ENCODE measurements around the gene LRRC51.
"Not testable (repeated sequence)": the region's sequence is repeated elsewhere in the genome, so short reads cannot be mapped to it uniquely, and the experiment has no call there.

The LRRC51 gene

DNA sequence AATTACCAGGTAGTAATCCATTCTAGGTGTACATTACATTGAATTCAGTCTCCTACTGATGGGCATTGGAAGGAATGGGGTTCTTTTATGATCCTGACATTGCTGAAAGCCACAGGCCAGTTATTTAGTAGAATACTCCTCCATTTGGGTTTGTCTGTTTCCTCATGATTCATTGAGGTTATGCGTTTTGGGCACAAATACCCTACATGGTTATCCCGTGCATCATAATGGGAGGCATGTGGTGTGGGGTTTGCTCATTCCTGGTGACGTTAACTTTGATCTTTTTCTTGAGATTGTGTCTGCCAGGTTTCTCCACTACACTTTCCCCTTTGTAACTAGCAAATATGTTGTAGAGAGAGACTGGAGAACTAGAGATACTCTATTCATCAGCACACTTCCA lies 60.4 kb downstream of the LRRC51 start:
- peak; percentile 14 for DNase-seq

DNA sequence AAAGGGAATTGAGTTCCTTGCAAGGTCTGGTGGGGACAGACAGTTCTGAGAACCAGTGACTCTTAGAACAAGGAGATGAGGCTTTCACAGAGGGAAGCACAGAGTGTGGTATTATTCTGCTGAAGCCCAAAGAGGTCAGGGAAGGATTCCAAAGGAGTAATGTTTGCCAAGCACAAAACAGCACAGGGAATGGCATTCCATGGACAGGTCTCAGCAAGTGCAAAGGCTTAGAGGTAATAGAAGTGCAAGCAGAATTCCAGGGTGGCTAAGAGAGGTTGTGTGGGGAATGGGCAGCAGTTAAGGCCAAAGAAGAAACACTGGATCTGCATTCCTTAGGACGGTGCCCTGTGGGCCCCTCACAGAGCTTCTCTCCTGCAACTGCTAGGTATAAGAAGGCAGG lies 61.4 kb downstream of the LRRC51 start:
- DNase-seq = not testable (repeated sequence)

DNA sequence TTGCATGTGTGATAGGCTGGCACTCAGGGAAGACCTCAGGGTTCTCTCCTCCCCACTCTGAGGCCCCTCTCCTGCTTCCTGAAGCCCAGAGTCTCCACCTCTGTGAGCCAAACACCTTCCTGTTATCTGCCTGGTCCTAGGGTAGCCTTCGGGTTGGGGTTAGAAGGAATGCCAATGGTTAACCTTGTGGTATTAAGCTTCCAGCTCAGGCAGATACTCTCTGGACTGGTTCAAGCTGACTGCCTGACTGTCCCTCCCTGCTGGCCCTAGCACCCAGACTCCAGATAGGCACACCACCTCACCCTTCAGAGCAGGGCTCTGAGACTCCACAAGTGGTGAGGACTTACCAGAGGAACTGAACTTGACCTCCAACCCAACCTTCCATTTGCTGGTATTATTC lies 61.9 kb downstream of the LRRC51 start:
- not testable (repeated sequence) for DNase-seq

DNA sequence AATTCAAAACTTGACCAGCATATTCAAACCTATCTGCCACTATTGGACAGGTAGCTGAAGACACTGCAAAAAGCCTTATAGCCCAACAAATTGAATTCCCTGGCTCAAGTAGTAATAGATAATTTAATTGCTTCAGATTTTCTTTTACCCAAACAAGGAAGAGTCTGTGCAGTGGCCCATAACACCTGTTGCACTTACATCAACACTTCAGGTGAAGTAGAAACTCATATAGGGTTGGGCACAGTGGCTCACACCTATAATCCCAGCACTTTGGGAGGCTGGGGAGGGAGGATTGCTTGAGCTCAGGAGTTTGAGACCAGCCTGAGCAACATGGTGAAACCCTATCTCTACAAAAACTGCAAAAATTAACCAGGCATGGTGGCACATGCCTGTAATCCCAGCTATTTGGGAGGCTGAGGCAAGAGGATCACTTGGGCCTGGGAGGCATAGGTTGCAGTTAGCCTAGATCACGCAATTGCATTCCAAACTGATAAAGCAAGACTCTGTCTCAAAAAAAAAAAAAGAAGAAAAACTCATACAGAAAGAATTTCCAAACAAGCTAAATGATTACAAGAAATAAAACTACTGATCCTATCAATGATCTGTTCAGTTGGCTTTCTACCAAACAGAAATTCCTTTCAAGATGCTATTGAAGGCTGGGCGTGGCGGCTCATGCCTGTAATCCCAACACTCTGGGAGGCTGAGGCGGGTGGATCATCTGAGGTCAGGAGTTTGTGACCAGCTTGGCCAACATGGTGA lies 64.3 kb downstream of the LRRC51 start:
- no peak for DNase-seq
